IPS DF 19.7 (cell line): ENCODE measurements around the gene S100A8.
"Not testable (repeated sequence)": the region's sequence is repeated elsewhere in the genome, so short reads cannot be mapped to it uniquely, and the experiment has no call there.

ENCODE experiments used
- DNase-seq: peaks from one replicate; pipeline ENCODE4 v3.0.0-alpha.2; 2013; ENCODE audit warnings: low read depth, low spot score

The S100A8 gene

GRCh38 chr1:153347856-153348255 lies 43.0 kb downstream of the S100A8 start:
- no peak for DNase-seq

GRCh38 chr1:153347049-153347448 lies 43.8 kb downstream of the S100A8 start:
- not testable (repeated sequence) for DNase-seq

GRCh38 chr1:153346077-153346723 lies 44.7 kb downstream of the S100A8 start:
- no peak for DNase-seq

GRCh38 chr1:153345187-153346076 lies 45.4 kb downstream of the S100A8 start:
- DNase-seq: no peak

GRCh38 chr1:153344718-153345025 lies 46.2 kb downstream of the S100A8 start:
- DNase-seq: no peak

GRCh38 chr1:153343811-153344717 lies 46.8 kb downstream of the S100A8 start:
- DNase-seq: no peak

DNA sequence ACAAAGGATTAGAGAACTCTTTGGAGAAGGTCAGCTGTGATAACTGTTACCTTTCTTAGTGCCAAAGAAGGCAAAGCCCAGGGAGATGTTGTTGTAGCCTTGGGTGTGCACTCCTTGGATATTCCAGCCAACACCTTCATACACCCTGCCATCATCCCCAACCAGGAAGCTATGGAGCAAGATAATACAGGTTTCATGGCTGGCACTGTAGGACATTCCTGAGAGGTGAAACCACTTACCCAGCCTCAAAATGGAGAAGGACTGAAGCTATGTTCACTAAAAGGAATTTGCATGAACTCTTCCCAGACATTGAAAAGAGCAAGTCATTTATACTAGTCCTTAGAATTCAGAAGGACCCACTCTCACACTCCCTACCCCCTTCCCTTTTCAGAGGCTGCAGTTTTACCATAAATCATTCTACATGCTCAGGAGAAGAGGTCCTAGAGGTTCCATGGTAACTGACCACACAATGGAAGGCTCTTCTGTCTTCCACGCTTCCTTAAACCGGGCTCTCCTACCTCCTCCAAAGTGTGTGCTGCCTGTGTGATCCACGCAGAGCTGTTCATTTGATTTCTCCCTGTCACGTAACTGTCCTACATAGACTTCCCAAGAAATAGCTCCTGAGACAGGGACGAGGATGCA lies 47.7 kb downstream of the S100A8 start:
- DNase-seq: no peak

GRCh38 chr1:153342178-153342577 lies 48.7 kb downstream of the S100A8 start:
- no peak for DNase-seq

DNA sequence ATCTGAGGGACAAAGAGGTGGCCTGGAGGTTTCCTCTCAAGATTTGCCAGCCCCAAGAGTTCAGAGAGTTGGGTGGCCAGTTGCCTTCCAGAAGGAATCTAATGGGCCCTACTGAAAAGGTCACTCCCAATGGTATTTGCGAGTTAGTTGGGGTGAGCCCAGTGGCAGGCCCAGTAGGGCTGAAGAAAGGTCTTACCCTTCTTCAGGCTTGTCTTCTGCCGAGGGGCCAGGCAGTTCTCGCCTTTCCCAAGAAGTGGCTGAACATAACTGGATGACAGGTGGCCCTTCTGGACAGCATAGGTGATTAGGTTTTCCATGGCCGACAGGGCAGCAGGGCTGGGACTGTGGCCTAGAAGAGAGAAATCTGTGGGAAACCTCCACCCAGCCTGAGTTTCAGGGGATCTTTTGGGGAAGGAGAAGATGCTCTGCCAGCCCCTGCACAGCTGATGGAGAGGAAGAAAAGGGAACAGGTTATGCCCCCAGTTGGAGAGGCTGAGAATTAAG lies 49.4 kb downstream of the S100A8 start:
- no peak for DNase-seq

DNA sequence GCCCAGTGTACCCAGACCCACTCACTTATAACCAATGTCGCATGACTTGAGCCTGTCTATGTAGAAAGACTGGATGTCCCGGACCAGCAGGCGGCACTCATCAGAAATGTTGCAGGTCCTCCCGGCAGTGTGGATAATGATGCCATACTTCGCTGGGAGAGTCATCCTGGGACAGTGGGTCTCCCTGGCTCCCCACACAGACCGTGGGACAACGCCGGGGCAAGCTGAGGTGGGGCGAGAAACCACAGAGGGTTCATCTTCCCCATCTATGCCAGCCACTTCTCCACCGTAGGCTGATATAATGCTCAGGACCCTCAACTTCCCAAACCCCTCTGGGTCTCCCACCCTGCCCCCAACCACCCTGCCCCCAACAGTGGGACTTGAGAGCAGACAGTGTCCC lies 50.5 kb downstream of the S100A8 start:
- no peak for DNase-seq
